Epidermal melanocyte (primary cell): ENCODE data around the gene MYLK2.

ENCODE experiments used
- DNase-seq: peaks from one replicate; pipeline ENCODE4 v3.0.0; 2011; ENCODE audit warnings: low spot score; ENCODE audit not compliant: insufficient read length

MYLK2 gene

GRCh38 chr20:31853481-31853880 lies 34.3 kb downstream of the MYLK2 start:
- no peak for DNase-seq

- no peak for DNase-seq
These were observed 37.4 kb downstream of the MYLK2 start for GRCh38 chr20:31856516-31856915.

DNA sequence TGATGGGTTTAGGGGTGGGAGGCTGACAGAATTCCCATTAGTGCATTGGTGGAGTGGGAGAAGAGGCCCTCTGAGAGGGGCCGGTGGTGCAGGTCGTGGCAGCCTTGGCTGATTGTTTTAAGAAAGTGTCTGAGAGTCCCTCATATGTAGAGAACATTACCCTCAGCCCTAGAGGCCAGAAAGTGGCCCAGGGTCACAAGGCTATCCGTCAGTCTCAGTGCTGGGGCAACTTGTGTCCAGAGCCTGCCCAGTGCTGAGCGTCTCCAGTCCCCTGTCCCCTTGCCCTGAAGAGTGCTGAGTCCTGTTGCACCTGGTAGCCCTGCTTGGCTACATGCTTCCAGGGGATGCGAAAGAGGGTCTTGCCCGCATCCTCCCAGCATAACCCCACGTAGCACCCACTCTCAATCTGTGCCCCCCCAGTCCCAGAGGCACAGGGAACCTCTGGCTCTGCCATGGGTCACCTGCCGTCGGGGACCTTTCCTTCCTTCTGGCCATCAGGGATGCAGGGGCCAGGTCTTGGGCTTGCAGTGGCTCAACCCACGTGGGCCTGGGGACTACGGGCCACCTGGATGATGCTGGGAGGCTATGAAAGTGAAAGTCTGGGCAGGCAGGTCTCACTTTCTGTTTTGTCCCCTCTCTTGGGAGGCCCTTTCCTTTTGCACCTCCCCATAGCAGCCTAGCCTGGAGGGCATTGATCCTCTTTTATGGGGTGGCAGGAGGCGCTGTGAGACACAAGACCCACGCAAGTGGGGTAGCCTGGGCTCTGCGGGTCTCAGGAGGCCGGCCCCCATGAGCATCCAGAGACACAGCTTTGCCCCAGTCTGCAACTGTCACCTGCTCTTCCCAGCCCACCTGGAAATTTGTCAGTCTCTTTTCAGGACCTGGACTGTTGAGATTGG lies 39.0 kb downstream of the MYLK2 start:
- no peak for DNase-seq

DNA sequence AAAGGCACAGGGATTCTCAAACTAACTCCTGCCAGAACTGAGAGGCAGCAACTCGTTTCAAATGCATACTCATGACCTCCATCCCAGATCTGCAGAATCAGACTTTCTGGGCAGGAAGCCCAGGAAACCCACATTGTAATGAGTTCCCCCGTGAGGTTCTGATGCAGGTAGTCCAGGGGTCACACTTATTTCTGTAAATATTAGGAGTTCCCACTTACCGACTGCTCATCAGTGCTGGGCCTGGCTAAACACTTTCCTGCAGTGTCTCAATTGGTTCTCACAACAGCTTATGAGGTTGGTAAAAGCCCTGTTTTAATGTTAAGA lies 39.6 kb downstream of the MYLK2 start:
- DNase-seq: no peak

- no peak for DNase-seq
These were observed 40.3 kb downstream of the MYLK2 start for GRCh38 chr20:31859266-31859997.

GRCh38 chr20:31859998-31860380 lies 40.8 kb downstream of the MYLK2 start:
- DNase-seq: no peak

- DNase-seq: peak; percentile 67
These were observed 41.4 kb downstream of the MYLK2 start for GRCh38 chr20:31860390-31861134.

GRCh38 chr20:31861135-31861384 lies 41.9 kb downstream of the MYLK2 start:
- DNase-seq: no peak

GRCh38 chr20:31861385-31862156 lies 42.4 kb downstream of the MYLK2 start:
- peak; percentile 86 for DNase-seq

DNA sequence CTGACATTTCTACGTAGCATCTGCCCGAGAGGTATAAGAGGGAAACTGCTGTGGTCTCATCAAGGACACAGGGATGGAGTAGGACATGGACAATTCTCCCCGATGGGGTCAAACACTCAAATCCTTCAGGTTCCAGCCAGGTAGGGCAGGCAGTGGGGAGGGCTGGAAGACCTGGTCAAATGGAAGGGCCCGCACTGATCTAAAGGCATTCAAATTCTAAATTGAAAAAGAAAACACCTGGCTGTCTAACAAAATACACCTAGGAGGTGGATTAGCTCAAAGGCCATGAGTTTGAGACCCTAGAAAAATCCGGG lies 43.0 kb downstream of the MYLK2 start:
- DNase-seq: no peak

DNA sequence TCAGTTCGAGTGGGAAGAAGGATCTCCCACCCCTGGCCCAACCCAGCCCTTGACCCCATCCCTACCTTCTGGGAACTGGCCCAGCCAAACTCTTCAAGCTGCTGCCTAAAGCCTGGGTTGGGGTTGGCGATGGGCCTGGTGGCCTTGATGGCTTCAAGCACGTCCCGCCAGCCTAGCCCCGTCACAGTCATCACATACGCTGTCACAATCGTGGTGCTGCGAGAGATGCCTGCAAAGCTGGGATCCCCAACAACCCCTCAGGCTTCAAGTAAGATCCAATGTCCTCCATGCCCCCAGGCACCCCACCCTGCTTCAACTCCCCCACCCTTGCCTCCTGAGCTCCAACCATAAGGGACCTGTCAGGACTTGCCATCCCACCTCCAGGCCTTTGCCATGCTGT lies 43.4 kb downstream of the MYLK2 start:
- no peak for DNase-seq

DNA sequence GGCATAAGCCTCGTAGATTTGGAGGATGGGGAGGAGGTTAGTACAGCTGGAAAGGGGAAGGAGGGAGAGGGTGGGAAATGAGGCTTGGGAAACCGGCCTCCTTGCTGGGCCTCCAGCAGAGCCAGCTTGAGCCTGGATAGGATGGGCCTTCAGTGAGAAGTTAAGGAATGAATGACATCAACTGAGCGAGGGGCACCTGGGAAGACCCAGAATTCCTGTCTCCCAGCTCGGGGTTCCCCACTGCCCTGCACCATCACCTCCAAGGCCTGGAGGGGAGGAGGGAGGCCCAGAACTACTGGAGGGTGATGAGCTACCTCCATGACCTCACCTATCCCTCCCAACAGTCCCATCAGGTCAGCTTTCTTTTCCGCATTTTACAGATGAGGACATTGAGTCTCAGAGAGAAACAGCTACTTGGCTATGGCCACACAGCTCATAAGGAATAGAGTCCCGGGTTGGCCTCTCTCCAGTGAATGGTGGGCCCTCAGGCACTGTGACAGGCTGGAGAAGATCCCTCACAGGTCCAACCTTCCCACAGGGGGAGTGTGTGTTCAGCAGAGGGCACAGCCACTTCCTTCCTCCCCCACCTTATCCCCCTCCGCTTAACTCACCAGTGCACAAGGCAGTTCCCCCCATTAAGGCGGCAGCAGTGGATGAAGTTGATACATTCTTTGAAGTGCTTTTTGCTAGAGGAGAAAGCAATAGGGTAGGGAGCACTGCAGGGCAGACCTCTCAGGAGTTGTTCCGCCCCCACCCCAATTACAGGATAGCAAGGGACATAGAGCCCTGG lies 44.3 kb downstream of the MYLK2 start:
- no peak for DNase-seq

DNA sequence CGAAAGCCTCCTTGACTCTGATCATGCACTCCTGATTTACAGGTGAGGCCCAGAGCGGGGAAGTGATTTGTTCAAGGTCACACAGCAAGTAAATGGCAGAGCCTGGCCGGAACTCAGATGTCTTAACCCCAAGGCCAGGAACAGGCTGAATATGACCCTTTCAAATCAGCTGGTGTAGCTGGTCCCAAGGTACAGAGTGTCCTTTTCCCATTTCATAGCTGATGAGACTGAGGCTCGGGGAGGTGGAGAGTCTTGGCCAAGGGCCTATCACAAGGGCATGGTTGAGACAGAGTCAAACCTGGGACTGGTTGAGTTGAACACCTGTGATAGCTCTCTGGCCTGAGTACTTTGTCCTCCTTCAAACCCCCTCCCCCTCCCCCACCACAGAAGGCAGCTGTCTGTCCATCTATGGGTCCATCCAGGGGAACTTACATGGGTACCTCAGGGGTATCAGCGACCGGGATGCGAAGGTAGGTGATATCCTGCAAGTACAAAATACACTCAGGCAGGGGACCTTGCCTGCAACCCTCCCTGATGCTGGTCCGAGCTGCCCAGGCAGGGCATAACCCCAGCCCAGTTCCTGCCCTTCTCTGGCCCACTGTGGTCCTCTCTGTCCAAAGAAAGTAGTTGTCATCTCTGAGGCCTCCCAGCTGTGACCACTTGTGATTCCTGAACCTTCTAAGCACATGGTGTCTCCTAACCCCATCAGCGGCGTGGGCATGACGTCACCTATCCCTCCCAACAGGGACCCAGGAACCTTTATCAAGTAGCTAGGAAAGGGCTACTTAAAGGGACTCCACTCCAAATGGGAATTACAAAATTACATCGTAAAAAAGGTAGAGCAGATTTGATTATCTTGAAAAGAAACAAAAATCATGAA lies 45.6 kb downstream of the MYLK2 start:
- DNase-seq: no peak

GRCh38 chr20:31866221-31866620 lies 47.1 kb downstream of the MYLK2 start:
- DNase-seq: no peak

GRCh38 chr20:31868853-31869672 lies 49.9 kb downstream of the MYLK2 start:
- DNase-seq: no peak

DNA sequence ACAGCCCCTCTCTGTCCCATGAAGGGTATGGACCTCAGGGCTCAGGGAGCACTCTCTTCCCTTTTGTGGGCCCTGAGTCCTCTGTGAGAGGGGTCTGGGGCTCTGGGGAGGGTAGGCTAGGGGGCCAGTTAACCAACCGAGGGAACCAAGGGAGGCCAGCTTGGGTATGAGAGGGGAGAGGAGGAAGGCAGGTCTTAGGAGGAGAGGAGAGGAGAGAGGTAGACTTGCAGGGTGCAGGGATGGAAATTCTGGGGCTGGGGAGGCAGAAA lies 50.5 kb downstream of the MYLK2 start:
- DNase-seq: no peak

DNA sequence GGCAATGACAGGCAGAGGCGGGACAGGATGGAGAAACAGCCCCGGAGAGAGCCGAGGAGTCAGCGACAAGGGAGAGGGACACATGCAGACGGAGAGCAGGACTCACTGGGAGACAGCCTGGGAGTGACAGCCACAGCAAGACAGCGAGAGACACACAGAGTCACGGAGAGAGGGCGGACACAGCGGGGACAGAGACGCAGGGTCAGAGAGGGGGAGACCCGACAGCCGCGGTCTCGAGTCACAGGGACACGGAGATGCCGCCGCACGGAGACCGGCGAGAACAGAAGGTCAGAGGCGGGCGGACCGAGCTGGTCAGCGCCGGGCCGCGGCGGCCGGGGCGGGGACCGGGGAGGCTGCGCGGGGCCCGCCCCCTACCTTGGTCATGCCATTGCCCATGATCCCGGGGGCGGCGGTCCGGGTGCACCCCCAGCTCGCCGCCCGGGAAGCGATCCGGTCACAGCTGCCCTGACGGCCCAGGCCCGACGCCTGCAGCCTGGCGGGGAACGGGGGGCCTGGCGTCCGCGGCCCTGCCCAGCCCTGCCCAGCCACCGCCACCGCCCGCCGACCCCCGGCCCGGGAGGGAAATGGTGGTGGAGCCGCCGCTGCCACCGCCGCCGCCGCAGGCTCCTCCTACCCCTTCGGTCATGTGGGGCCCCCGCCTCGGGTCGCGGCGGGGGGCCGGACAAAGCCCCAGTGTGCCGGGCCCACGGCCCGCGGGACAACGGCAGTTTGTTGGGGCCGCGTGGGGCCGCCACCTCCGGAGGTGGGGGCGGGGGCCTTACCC lies 51.0 kb downstream of the MYLK2 start, which contains the start of the genes DUSP15 and TTLL9:
Gene DUSP15 (minus strand): TSS at position 586 of the 784 bp plus-strand sequence. CDS start 190 bp downstream, at position 396.
Gene TTLL9 (plus strand): TSS at position 693 of the 784 bp plus-strand sequence. CDS start 493 bp downstream, outside the sequence.
- no peak for DNase-seq
